ENCODE results near the gene CABP2.
"Not testable (repeated sequence)": the region's sequence is repeated elsewhere in the genome, so short reads cannot be mapped to it uniquely, and the experiment has no call there.

The CABP2 gene

GRCh38 chr11:67538823-67539505 lies 15.7 kb upstream of the CABP2 start:
- DNase-seq (ENCODE audit: low read depth), result no peak

- no peak for DNase-seq (ENCODE audit: low read depth)
Observed at GRCh38 chr11:67538306-67538705, 15.1 kb upstream of the CABP2 start.

GRCh38 chr11:67535561-67535960 lies 12.3 kb upstream of the CABP2 start:
- no peak for DNase-seq (ENCODE audit: low read depth)

GRCh38 chr11:67534070-67534679 lies 10.9 kb upstream of the CABP2 start:
- DNase-seq (ENCODE audit: low read depth), result no peak

- DNase-seq (ENCODE audit: low read depth), result no peak
Observed at GRCh38 chr11:67532889-67533288, 9.6 kb upstream of the CABP2 start.

- DNase-seq (ENCODE audit: low read depth), result no peak
Observed at GRCh38 chr11:67530282-67530592, 7.0 kb upstream of the CABP2 start.

GRCh38 chr11:67528376-67528775 lies 5.1 kb upstream of the CABP2 start:
- DNase-seq (ENCODE audit: low read depth), result no peak

GRCh38 chr11:67525275-67525976 lies 2.2 kb upstream of the CABP2 start:
- no peak for DNase-seq (ENCODE audit: low read depth)

- no peak for DNase-seq (ENCODE audit: low read depth)
Observed at GRCh38 chr11:67524480-67524808, 1.2 kb upstream of the CABP2 start.

GRCh38 chr11:67523556-67524479 lies 572 bp upstream of the CABP2 start:
- DNase-seq (ENCODE audit: low read depth), result no peak

GRCh38 chr11:67522338-67522737 lies 908 bp downstream of the CABP2 start:
- no peak for DNase-seq (ENCODE audit: low read depth)

GRCh38 chr11:67521924-67522323 lies 1.3 kb downstream of the CABP2 start:
- DNase-seq (ENCODE audit: low read depth), result no peak

- no peak for DNase-seq (ENCODE audit: low read depth)
Observed at GRCh38 chr11:67520856-67521824, 2.1 kb downstream of the CABP2 start.

GRCh38 chr11:67519726-67520125 lies 3.5 kb downstream of the CABP2 start:
- no peak for DNase-seq (ENCODE audit: low read depth)

GRCh38 chr11:67517784-67518552 lies 5.3 kb downstream of the CABP2 start:
- no peak for DNase-seq (ENCODE audit: low read depth)

GRCh38 chr11:67516806-67517205 lies 6.4 kb downstream of the CABP2 start:
- DNase-seq (ENCODE audit: low read depth), result no peak

GRCh38 chr11:67514116-67514515 lies 9.1 kb downstream of the CABP2 start:
- no peak for DNase-seq (ENCODE audit: low read depth)

- DNase-seq (ENCODE audit: low read depth), result not testable (repeated sequence)
Observed at GRCh38 chr11:67511558-67511957, 11.7 kb downstream of the CABP2 start.

GRCh38 chr11:67510023-67510345 lies 13.3 kb downstream of the CABP2 start:
- no peak for DNase-seq (ENCODE audit: low read depth)

- peak; percentile 94 for DNase-seq (ENCODE audit: low read depth)
Observed at GRCh38 chr11:67508486-67509121, 14.6 kb downstream of the CABP2 start.

Data from iris pigment epithelial cell (primary cell).